IgD-negative memory B cell (primary cell): ENCODE data around the gene MAP7. TPM values are rescaled to one million over a fixed set of nuclear protein-coding genes. Genes with fewer than 3 reads are reported as not detected.
A peak's percentile ranks its signal among the peaks of the same experiment; 100 is the strongest.
"Not testable (repeated sequence)": the region's sequence is repeated elsewhere in the genome, so short reads cannot be mapped to it uniquely, and the experiment has no call there.

Experiments used
- H3K27ac Mint-ChIP-seq, 3 donors: one replicate each; pipeline ENCODE4 v1.8.0; 2020 to 2022; ENCODE audit warnings: mild to moderate bottlenecking in 3 of 3, mixed read lengths in 3 of 3, moderate library complexity in 1 of 3
- H3K27me3 Mint-ChIP-seq: one replicate; pipeline ENCODE4 v1.8.0; 2021; ENCODE audit warnings: mixed read lengths
- H3K36me3 Mint-ChIP-seq: one replicate; pipeline ENCODE4 v1.8.0; 2020; ENCODE audit warnings: mild to moderate bottlenecking, mixed read lengths
- H3K4me1 Mint-ChIP-seq, 3 donors: one replicate each; pipeline ENCODE4 v1.8.0; 2020 to 2022; ENCODE audit warnings: mixed read lengths in 3 of 3, mild to moderate bottlenecking in 1 of 3
- H3K4me3 Mint-ChIP-seq, 4 donors: one replicate each; pipeline ENCODE4 v1.8.0; 2020 to 2022; ENCODE audit warnings: mild to moderate bottlenecking in 4 of 4, mixed read lengths in 4 of 4, moderate library complexity in 3 of 4
- H3K9me3 Mint-ChIP-seq, 3 donors: one replicate each; pipeline ENCODE4 v1.8.0; 2020 to 2021; ENCODE audit warnings: mixed read lengths in 3 of 3, mild to moderate bottlenecking in 1 of 3
- polyA plus RNA-seq: library from polyadenylated mRNA; unstranded; fragments of 300-500 nt; fragmentation: Illumina TruSeq; gene quantifications from one replicate; pipeline ENCODE4 v1.2.3, GENCODE V29; 2021

Gene MAP7
- polyA plus RNA-seq, 1 donor from 2014 or later: 4.0 TPM

DNA sequence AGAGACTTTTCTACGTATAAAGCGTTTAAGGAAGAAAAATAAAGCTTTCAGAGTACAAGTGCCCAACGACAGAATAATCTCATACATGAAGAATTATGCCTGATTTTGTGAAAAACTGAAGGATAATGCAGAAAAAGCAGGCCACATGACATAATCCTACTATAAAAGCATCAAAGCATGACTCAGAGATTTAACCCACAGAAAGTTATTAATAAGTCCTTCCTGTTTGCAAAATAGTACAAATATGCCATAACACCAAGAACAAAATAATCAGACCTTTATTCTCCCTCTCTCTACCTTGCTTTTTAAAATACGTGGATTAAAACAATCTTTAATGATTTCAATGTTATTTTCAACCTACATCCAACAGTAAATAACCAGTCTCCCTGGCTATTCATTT is 142.0 kb downstream of the MAP7 start:
- no peaks in the 10 kb centered on the region for H3K9me3 Mint-ChIP-seq
- no peak overlapping the region for H3K4me3 Mint-ChIP-seq
- H3K27ac Mint-ChIP-seq: no peak overlapping the region
- peaks cover 14% of the 10 kb centered on the region for H3K27me3 Mint-ChIP-seq
- H3K4me1 Mint-ChIP-seq: peaks cover 4 to 17% (median 10%) of the 10 kb centered on the region in 3 donors
- no peaks in the 10 kb centered on the region for H3K36me3 Mint-ChIP-seq

DNA sequence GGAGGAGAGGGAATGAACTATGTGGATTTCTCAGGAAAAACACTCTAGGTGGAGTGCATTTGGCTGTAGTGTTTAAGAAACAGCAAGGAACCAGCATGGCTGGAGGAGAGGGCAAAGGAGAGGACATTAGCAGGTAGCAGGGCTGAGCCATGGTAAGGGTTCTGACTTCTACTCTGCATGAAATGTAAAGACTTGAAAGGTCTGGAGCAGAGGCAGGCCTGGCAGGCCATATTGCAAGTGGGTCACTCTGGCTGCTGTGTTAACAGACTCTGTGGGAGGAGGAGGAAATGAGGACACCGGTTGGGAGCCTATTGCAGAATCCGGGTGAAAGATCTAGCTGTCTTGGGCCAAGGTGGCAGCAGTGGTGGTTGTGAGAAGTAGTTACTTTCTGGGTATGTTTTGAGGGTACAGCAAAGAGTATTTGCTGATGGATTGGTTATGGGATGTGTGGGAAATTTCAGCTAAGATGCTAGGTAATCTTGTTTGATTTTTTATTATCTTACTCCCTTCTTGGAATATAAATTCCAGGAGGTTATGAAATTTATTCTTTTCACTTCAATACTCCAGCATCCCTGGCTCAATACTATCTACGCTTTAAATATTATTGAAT is 144.7 kb downstream of the MAP7 start:
- Mint-ChIP-seq H3K4me1 (peaks cover 4 to 17% (median 10%) of the 10 kb centered on the region in 3 donors), H3K9me3 (no peaks in the 10 kb centered on the region), H3K4me3 (peak overlapping the region in 1 of 4 donors; percentile 25), H3K27me3 (peaks cover 14% of the 10 kb centered on the region), H3K36me3 (peaks cover 2% of the 10 kb centered on the region), H3K27ac (no peak overlapping the region)

DNA sequence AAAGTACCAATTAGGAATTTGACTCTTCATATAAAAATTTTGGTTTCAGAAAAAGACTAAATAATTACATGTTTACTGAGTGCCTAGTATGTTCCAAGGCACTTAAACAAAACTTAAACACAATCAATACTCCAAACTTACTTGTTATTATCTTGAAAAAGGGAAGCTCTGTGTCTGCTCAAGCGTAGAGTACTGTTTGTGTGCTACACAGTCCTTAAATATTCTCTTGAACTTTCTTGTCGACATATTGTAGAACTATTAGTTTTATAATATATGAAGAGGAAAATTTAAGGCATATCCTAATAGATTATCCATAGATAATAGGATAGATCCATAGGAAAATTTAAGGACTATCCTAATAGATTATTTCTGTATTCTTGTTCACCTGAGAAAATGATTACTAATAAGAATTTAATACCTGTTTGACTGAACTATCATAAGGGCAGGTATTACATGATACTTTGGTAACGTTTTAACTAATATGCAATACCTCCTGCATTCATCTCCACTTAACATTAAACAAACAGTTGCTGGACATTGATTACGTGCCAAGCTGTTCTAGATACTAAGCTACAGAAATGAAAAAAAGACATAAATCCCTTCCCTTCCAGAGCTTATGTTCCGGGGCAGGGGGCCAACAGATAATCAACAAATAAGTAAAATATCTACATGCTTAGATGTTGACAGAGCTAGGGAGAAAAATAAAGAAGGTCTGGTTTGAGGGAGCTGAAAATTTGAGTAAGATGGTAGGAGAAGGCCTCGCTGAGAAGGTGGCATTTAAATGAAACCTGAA is 145.4 kb downstream of the MAP7 start:
- Mint-ChIP-seq H3K9me3 (peaks cover 0 to 2% (median 0%) of the 10 kb centered on the region in 3 donors), H3K27ac (no peak overlapping the region), H3K4me3 (peak overlapping the region in 1 of 4 donors; percentile 25), H3K36me3 (peaks cover 2% of the 10 kb centered on the region), H3K27me3 (peaks cover 13% of the 10 kb centered on the region), H3K4me1 (peaks cover 4 to 16% (median 10%) of the 10 kb centered on the region in 3 donors)

DNA sequence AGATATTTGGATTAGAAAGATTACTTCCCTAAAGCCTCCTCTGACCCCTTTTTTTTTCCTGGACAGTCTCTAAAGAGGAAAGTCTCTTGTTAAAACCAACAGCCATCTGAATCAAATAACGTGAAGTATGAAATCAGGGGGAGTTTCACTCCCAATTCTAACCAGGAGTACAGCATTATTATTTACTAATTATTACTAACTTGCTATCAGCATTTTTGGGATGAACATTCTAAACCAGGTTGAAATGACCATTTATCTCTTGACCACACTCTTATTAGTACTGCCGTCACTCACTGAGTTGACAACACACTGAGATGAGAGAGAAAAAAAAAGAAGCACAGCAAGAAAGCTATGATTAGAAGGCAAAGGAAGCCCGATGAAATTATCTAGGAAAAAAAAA is 146.2 kb downstream of the MAP7 start:
- no peak overlapping the region for H3K27ac Mint-ChIP-seq
- no peak overlapping the region for H3K4me3 Mint-ChIP-seq
- peaks cover 0 to 2% (median 0%) of the 10 kb centered on the region in 3 donors for H3K9me3 Mint-ChIP-seq
- H3K4me1 Mint-ChIP-seq: peaks cover 4 to 16% (median 10%) of the 10 kb centered on the region in 3 donors
- peaks cover 2% of the 10 kb centered on the region for H3K36me3 Mint-ChIP-seq
- H3K27me3 Mint-ChIP-seq: peaks cover 8% of the 10 kb centered on the region

DNA sequence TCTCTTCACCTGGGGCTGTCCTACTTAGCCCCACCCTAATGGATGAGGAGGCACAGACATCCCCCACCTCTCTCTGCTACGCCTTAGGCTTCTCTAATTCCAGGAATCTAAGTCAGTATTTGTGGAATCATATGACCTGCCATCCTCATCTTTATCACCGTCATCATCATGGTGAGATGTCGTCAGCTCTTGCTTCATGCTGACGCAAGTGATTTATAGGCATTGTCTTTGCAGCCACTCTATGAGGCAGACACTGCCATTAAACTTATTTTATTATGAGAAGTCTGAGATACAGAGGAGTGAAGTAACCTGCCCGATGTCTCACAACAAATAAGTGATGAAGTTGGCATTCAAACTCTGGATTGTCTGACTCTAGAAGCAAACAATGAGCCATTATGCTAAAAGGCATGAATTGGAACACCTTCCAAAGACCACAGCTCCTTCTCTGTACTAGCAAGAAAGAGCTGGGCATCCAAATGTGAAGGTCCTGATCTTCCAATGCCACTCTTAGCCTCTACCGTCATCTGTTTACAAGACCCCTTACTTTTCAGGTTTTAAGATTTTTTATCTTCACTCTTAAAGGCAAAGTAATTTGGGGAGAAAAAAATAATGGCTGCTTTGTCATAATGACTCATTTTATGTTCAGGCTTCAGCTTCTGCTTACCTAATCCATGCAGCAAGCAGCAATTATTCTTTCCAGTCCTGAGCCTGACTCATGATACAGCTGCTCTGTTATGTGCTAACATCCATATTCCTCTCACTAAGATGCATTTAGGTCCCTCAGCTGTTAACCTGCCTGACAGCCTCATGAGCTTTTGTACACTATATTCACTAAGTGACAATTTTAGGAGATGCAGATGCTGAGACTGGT is 146.9 kb downstream of the MAP7 start:
- Mint-ChIP-seq H3K4me3 (no peak overlapping the region), H3K9me3 (peaks cover 0 to 2% (median 0%) of the 10 kb centered on the region in 3 donors), H3K27me3 (peaks cover 7% of the 10 kb centered on the region), H3K27ac (no peak overlapping the region), H3K4me1 (peaks cover 4 to 15% (median 10%) of the 10 kb centered on the region in 3 donors), H3K36me3 (peaks cover 2% of the 10 kb centered on the region)

DNA sequence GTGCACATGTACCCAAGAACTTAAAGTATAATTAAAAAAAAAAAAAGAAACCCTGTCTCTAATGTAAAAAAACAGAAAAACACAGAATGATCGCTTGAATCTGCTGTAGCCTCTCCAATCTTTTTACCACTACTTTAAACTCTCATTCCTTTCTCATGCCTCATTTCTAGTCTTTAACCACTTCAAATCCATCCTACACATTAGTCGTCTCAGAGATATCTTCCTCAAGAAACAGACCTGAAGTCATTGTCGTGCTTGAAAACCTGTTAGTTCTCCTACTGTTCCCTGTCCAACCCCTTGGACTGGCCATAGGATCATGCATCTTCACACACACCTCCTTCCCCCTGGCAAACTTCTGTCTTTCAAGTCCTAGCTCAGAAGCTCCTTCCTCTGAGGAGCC is 148.5 kb downstream of the MAP7 start:
- peaks cover 0 to 2% (median 0%) of the 10 kb centered on the region in 3 donors for H3K9me3 Mint-ChIP-seq

DNA sequence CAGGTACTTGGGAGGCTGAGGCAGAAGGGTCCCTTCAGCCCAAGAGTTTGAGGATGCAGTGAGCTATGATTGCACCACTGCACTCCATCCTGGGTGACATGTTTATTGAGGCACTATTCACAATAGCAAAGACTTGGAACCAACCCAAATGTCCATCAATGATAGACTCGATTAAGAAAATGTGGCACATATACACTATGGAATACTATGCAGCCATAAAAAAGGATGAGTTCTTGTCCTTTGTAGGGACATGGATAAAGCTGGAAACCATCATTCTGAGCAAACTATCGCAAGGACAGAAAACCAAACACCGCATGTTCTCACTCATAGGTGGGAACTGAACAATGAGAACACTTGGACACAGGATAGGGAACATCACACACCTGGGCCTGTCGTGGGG is 149.0 kb downstream of the MAP7 start:
- H3K27me3 Mint-ChIP-seq, H3K27ac Mint-ChIP-seq, H3K9me3 Mint-ChIP-seq, H3K4me1 Mint-ChIP-seq, H3K36me3 Mint-ChIP-seq, H3K4me3 Mint-ChIP-seq: not testable (repeated sequence)

More for the DNA sequence above, 148.5 kb downstream of the MAP7 start:
- Mint-ChIP-seq H3K36me3 (peaks cover 2% of the 10 kb centered on the region), H3K27me3 (peaks cover 4% of the 10 kb centered on the region), H3K4me1 (peaks cover 2 to 10% (median 6%) of the 10 kb centered on the region in 3 donors), H3K4me3 (no peak overlapping the region), H3K27ac (no peak overlapping the region)

DNA sequence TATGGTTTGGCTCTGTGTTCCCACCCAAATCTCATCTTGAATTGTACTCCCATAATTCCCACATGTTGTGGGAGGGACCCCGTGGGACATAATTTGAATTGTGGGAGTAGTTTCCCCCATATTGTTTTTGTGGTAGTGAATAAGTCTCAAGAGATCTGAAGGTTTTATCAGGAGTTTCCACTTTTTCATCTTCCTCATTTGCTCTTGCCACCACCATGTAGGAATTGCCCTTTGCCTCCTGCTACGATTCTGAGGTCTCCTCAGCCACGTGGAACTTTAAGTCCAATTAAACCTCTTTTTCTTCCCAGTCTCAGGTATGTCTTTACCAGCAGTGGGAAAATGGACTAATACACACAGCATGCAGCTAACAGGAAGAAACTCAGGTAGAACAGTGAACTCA is 151.8 kb downstream of the MAP7 start:
- peaks cover 2% of the 10 kb centered on the region for H3K36me3 Mint-ChIP-seq

DNA sequence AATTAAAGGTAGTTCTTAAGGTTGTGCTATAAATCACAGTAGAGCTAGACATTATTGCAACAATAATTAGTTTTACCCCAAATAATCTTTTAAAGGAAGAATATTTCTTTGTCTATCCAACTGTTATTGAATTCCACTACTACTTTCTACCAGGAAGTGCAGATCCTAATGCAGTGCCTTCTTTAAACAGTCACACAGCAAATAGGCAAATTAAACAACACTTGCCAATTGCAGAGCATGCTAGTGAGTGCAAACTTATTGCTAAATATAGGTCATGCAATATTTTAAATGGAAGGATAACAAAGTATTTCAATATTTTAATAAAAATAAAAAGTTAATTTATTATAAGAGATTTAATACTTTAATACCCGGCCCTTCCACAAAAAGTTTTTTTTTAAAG is 153.3 kb downstream of the MAP7 start:
- H3K27ac Mint-ChIP-seq: no peak overlapping the region
- H3K27me3 Mint-ChIP-seq: no peaks in the 10 kb centered on the region
- no peak overlapping the region for H3K4me3 Mint-ChIP-seq
- H3K4me1 Mint-ChIP-seq: no peaks in the 10 kb centered on the region
- no peaks in the 10 kb centered on the region for H3K36me3 Mint-ChIP-seq
- peaks cover 0 to 2% (median 0%) of the 10 kb centered on the region in 3 donors for H3K9me3 Mint-ChIP-seq

More for the DNA sequence above, 151.8 kb downstream of the MAP7 start:
- H3K9me3 Mint-ChIP-seq: peaks cover 0 to 2% (median 0%) of the 10 kb centered on the region in 3 donors
- H3K4me3 Mint-ChIP-seq: no peak overlapping the region
- no peak overlapping the region for H3K27ac Mint-ChIP-seq
- no peaks in the 10 kb centered on the region for H3K4me1 Mint-ChIP-seq
- no peaks in the 10 kb centered on the region for H3K27me3 Mint-ChIP-seq

DNA sequence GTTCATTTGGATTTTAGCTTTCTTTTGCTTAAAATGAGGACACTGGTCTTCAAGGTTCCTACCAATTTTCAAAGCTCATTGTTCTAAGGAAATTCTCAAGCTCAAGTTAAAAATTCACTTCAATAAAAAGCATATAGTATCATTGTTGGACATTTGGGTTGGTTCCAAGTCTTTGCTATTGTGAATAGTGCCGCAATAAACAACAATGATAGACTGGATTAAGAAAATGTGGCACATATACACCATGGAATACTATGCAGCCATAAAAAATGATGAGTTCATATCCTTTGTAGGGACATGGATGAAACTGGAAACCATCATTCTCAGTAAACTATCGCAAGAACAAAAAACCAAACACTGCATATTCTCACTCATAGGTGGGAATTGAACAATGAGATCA is 159.3 kb downstream of the MAP7 start:
- not testable (repeated sequence) for H3K36me3 Mint-ChIP-seq, H3K27me3 Mint-ChIP-seq, H3K4me3 Mint-ChIP-seq, H3K27ac Mint-ChIP-seq, H3K4me1 Mint-ChIP-seq, H3K9me3 Mint-ChIP-seq

DNA sequence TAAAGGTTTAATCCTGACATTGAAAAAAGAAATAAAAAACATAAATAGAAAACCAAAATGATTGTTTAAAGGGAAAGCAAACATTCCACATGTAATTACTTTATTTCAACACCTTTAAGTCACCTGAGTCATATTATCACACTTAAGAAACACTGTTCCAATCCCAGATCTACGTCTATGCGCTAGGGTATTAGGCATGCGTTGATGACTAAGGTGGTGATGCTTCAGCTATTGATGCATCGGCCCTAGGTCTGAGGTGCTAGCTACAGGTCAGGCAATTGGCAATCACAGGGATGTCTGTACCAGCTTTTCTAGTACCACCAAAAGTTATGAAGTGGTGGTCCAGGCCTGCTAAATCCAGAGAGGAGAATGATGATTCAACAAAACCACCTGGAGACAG is 162.9 kb downstream of the MAP7 start:
- no peaks in the 10 kb centered on the region for H3K36me3 Mint-ChIP-seq
- no peaks in the 10 kb centered on the region for H3K9me3 Mint-ChIP-seq
- H3K27me3 Mint-ChIP-seq: no peaks in the 10 kb centered on the region
- no peaks in the 10 kb centered on the region for H3K4me1 Mint-ChIP-seq
- H3K27ac Mint-ChIP-seq: no peak overlapping the region
- H3K4me3 Mint-ChIP-seq: no peak overlapping the region

DNA sequence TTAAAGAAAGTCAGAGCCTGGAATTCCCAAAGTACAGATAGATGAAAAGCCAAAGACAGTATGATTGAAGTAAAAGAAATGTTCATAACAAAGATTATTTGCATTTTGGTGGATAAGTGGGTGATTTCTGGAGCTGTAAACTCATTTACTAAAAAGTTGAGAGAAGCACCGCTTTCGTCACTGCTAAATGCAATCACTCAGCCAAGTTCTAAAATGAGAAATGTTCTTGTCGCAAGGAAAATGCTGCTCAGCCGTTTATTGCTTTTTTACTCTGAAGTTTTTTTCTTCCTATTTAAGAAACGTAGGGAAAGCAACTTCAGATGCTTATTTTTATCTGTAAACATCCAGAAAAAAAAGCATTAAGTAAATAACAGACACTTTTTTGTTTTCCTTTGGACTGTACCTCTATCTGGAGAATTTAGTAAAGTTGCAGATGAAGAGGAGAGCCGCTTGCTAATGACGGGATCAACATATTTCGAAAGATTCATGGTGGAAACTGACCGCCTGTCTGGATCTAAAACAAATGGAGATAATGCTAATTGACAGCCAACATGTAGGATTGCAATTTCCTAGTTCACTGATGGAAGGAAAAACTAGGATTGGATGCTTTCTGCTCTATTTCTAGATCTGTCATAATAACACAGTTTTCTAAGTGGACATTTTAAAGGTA is 166.8 kb downstream of the MAP7 start:
- no peak overlapping the region for H3K27ac Mint-ChIP-seq
- H3K27me3 Mint-ChIP-seq: no peaks in the 10 kb centered on the region
- H3K36me3 Mint-ChIP-seq: no peaks in the 10 kb centered on the region
- no peaks in the 10 kb centered on the region for H3K9me3 Mint-ChIP-seq
- no peak overlapping the region for H3K4me3 Mint-ChIP-seq
- peaks cover 0 to 3% (median 0%) of the 10 kb centered on the region in 3 donors for H3K4me1 Mint-ChIP-seq

DNA sequence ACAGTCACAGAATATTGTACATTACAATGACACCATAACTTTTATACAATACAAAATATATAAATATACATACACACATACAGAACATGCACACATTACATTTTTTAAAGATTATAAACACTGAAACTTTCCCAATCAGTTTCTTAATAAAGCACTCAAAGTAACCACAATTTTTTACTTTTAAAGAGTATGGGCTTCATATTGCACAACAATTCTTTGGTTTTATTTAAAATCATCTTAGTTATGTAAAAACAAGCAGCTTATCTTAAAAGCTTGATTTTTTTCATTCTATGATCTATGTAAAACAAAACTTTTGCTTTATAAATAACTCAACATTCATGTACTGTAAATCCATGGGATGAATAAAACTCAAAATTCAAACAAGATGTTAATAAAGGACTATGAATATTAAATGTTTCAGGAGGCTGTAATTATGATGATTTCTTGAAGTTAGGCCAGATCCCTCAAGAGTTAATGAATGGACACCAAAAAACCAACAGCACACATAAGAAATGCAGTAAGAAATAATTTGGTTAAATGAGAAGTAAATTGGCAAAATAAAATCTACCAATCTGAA is 167.5 kb downstream of the MAP7 start:
- Mint-ChIP-seq H3K9me3 (no peaks in the 10 kb centered on the region), H3K27ac (no peak overlapping the region), H3K4me3 (no peak overlapping the region), H3K4me1 (peaks cover 0 to 3% (median 0%) of the 10 kb centered on the region in 3 donors), H3K27me3 (no peaks in the 10 kb centered on the region), H3K36me3 (no peaks in the 10 kb centered on the region)

DNA sequence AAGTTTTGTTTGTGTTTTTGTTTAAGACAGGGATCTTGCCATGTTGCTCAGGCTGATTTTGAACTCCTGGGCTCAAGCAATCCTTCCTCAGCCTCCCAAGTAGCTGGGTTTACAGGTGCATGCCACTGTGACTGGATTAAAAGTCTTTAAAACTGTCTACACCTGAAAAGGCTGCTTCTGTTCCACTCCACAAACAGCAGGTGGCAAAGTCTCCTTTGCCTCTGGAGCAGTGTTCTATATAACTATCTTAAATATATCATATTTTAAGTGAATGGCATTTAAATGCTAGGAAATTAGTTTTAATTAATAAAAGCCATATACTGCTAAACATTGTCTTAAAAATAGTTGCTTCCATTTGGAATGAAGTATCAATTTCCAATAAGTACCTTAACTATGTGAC is 171.3 kb downstream of the MAP7 start:
- H3K27ac Mint-ChIP-seq: no peak overlapping the region
- peaks cover 5% of the 10 kb centered on the region for H3K27me3 Mint-ChIP-seq
- peaks cover 2% of the 10 kb centered on the region for H3K36me3 Mint-ChIP-seq
- H3K9me3 Mint-ChIP-seq: no peaks in the 10 kb centered on the region
- no peak overlapping the region for H3K4me3 Mint-ChIP-seq
- peaks cover 0 to 4% (median 0%) of the 10 kb centered on the region in 3 donors for H3K4me1 Mint-ChIP-seq
